ENCODE results near the gene DUSP2. TPM values are rescaled to one million over a fixed set of nuclear protein-coding genes. Genes with fewer than 3 reads are reported as not detected.

DUSP2 gene
- total RNA-seq, 1 donor from 2014 or later, result 25.7 TPM

DNA sequence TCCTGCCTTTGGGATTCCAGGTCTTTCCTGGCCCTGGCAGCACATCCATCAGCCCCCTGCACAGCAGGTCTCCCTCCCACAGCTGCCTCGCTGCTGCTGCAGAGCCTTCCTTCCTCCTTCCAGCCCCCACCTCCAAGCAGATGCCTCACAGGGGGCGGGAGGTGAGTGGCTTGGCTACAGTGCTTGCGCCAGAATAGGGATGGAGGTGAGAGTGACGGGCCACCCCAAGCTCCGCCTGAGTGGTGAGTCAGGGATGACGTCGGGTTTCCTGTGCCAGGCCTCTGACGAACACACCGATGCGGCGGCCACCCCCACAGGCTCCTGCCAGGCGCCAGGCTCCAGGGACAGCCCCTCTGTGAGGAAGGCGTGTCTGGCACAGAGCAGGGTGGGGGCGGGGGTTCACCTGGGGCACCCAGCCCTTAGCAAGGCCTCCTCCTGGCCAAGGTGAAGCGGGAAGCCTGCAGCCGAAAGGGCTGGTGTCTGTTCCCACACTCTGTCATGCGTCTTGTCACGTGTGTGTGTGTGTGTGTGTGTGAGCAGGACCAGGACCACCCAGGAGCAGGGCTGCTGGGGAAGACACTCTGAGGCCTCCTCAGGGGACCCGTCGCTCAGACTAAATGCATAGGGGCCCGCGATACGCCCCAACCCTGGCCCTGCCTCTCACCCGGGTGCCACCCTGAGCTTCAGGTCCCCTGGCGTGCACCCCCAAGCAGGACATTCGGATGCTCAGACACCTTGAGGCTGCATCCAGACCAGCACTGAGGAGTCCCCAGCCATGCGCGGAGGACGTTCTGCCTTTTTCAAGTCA, 3.4 kb upstream of the DUSP2 start:
- intact Hi-C loops (cut with micrococcal nuclease), result loop anchor here (1.0 to 10.0 kb wide), 4 partner anchors 8 to 339 kb away; partner anchors contain the start of gene ITPRIPL1

GRCh38 chr2:96147593-96148201, 2.5 kb upstream of the DUSP2 start:
- intact Hi-C loops (cut with micrococcal nuclease), result loop anchor here (1.0 to 10.0 kb wide), 4 partner anchors 9 to 340 kb away; partner anchors contain the start of gene ITPRIPL1

- intact Hi-C loops (cut with micrococcal nuclease), result loop anchor here (1.0 to 10.0 kb wide), 4 partner anchors 30 to 340 kb away; partner anchors contain the start of gene ITPRIPL1
Measured at GRCh38 chr2:96146881-96147592, 1.8 kb upstream of the DUSP2 start.

DNA sequence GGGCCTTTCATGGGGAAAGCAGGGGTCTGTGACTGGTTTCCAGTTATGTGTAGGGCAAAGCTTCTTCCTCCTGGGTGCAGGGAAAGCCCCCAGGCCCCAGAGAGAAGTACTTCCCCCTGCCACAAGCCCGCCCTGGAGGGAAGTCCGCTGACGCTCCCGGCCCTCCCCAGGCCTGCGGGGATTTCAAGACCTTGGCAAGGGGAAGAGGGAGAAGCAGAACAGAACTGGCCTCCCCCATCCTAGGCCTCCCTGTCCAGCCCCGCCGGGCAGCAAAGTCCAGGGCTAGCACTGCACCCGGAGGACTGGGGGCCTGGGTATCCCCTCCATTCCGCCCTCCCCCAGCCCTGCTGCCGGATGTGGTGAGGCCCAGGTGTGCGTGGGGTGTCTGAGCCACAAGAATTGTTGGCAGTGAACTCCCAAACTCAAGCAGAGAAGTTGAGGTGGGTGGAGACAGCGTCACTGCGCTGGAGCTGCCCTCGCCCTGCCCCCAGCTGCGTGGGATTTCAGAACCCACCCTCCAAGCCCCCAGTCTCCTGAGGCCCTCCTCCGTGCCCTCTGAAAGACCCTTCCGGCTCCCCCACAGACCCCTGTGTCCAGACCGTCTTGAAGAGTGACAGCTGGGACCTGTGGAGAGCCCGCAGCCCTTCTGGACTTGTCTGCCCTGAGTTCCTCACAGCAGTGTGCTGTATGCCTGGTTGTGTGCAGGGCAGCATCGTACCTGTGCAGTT, 1.1 kb upstream of the DUSP2 start:
- intact Hi-C loops (cut with micrococcal nuclease), result loop anchor here (1.0 to 10.0 kb wide), 4 partner anchors 29 to 341 kb away; partner anchors contain the start of gene ITPRIPL1

DNA sequence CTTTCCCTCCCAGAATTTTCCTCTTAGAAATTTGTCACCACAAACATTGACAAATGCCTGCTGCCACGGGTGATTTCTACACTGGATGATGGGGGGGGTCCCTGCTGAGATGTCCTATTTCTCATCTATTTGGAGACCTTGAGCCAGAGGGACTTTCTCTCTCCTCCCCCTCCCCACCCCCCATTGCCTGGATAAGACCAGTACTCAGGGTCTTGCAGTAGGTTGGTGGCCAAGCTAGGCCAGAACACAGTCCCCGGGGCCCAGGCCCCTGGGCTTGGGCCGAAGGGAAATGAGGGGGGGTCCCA, 560 bp upstream of the DUSP2 start:
- intact Hi-C loops (cut with micrococcal nuclease), result loop anchor here (1.0 to 10.0 kb wide), 8 partner anchors 19 to 392 kb away; partner anchors contain the start of genes CIAO1, ITPRIPL1 and STARD7

DNA sequence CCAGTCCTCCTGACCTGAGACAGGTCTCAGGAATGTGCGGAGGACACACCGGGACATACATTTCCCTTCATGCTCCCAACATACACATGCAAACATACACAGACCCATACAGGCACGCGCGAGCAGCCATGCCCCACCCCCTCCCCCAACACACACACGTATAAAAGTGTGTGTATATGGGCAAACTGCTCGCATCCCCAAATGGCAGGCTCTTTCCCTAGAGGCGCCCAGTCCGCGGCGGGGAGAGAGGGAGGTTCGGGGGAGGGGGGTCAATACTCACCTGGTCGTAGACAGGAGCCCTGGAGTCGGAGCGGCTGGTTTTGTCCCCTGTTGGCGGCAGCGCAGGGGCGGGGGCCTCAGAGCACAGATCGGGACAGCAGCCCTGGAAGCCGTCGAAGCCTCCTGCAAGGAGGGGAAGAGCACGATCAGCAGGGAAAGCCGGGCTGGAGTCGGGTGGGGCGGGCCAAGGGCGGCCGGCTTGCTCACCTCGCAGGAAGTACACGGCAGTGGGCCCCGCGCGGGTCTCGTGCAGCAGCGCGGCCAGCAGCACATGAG, 682 bp downstream of the DUSP2 start:
- intact Hi-C loops (cut with micrococcal nuclease), result loop anchor here (1.0 to 10.0 kb wide), 7 partner anchors 20 to 393 kb away; partner anchors contain the start of genes CIAO1, ITPRIPL1 and STARD7

DNA sequence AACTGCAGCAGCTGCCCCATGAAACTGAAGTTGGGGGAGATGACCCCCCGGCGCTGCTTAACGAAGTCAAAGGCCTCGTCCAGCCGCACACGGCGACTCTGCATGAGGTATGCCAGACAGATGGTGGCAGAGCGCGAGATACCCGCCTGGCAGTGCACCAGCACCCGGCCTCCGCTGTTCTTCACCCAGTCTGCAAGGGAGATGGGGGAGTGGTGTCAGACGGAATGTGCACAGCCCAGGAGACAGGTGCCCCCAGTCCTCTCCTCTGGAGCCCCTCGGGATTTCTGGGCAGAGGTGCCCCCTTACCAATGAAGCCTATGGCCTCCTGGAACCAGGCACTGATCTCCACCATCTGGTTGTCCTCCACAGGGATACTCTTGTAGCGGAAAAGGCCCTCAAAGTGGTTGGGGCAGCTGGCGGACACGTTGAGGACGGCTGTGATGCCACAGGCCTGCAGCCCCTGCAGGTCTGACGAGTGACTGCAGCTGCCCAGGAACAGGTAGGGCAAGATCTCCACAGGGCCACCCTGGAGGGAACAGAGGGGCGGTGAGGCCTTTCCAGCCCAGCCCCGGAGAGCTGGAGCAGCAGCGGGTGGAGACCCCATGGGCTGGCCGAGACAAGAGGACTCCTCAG, 1.3 kb downstream of the DUSP2 start:
- intact Hi-C loops (cut with micrococcal nuclease), result loop anchor here (10.0 kb wide), 1 partner anchor 181 kb away; the partner anchor contains the start of gene ITPRIPL1

GRCh38 chr2:96143231-96143847, 1.9 kb downstream of the DUSP2 start:
- intact Hi-C loops (cut with micrococcal nuclease), result loop anchor here (10.0 kb wide), 1 partner anchor 181 kb away; the partner anchor contains the start of gene ITPRIPL1

- intact Hi-C loops (cut with micrococcal nuclease), result loop anchor here (10.0 kb wide), 1 partner anchor 182 kb away; the partner anchor contains the start of gene ITPRIPL1
Measured at GRCh38 chr2:96142217-96143113, 2.8 kb downstream of the DUSP2 start.

DNA sequence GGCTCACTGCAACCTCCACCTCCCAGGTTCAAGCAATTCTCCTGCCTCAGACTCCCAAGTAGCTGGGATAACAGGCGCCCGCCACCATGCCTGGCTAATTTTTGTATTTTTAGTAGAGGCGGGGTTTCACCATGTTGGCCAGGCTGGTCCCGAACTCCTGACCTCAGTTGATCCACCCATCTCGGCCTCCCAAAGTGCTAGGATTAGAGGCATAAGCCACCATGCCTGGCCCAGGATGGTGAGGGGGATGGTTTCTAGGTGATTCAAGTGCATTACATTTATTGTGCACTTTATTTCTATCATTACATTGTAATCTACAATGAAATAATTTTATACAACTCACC, 3.6 kb downstream of the DUSP2 start:
- intact Hi-C loops (cut with micrococcal nuclease), result loop anchor here (10.0 kb wide), 1 partner anchor 183 kb away; the partner anchor contains the start of gene ITPRIPL1

DNA sequence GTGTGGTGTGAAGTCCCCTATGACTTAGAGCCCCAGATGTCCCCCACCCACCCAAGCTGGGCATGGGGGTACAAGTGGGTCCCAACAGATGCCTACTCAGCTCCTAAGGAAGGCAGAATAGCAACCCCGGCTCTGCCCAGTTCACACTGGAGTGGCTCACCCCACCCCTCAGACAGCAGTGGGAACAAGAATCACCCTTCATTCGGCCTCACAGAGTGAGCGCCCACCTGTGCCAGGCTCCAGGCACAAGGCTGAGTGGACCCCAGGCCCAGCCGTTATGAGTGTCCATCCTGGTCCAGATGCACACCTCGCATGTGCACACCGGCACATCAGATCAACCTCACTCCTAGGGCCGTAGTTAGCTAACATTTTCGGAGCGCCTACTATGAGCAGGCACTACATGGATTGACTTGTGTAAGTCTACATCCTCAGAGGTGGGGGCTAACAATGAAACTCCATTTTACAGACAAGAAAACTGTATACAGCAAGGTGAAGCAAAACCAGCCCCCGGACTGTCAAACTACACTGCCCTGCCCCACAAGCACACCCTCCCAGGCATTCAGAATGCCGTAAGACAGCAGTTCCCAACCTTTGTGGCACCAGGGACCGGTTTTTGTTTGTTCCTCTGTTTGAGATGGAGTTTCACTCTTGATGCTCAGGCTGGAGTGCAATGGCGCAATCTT, 4.2 kb downstream of the DUSP2 start:
- intact Hi-C loops (cut with micrococcal nuclease), result loop anchor here (10.0 kb wide), 1 partner anchor 184 kb away; the partner anchor contains the start of gene ITPRIPL1

GRCh38 chr2:96139181-96139758, 6.0 kb downstream of the DUSP2 start:
- intact Hi-C loops (cut with micrococcal nuclease), result no loop called here

DNA sequence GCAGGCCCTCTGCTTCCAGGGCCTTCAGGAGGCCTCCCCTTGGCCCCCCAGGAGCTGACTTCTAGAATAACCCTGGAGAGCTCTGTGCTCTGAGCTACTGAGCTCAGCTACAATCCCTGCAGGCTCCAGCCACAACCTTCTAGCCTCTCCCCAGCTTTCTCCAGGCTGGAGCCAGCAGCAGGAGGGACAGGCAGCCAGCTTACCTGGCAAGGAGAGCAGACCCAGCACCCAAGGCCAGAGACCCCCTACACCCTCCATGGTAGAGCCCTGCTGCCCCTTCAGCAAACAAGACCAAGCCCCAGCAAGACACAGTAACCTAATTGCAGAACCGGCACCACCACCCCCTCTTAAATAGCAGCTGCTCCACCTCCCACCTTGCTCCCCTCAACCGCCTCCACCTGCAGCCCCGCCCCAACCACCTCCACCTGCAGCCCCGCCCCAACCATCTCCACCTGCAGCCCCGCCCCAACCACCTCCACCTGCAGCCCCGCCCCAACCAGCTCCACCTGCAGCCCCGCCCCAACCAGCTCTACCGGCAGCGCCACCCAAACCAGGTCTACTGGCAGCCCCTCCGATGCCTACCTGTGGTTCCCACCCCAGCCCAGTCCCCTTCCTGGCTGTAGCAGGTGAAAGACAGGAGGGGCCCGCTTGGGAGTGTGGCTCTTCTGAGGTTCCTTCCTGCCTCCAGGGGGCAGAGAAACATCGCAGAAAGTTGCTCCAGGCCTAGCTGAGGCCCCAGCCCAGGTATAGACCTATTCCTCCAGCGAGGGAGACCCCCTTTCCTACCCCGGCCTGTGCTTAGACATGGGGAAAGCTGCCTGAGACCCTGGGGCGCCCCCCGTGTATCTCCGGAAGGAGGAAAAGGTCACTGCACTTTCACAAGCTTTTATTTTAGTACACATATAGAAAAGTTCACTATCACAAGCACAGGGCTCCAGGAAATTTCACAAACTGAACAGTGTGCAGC, 6.8 kb downstream of the DUSP2 start, which contains the start of gene ASTL:
Gene ASTL (minus strand): TSS at position 324 of the 967 bp plus-strand sequence. CDS start 66 bp downstream, at position 258.
- intact Hi-C loops (cut with micrococcal nuclease), result loop anchor here (1.0 kb wide), 1 partner anchor 36 kb away; no protein-coding TSS in a partner anchor

DNA sequence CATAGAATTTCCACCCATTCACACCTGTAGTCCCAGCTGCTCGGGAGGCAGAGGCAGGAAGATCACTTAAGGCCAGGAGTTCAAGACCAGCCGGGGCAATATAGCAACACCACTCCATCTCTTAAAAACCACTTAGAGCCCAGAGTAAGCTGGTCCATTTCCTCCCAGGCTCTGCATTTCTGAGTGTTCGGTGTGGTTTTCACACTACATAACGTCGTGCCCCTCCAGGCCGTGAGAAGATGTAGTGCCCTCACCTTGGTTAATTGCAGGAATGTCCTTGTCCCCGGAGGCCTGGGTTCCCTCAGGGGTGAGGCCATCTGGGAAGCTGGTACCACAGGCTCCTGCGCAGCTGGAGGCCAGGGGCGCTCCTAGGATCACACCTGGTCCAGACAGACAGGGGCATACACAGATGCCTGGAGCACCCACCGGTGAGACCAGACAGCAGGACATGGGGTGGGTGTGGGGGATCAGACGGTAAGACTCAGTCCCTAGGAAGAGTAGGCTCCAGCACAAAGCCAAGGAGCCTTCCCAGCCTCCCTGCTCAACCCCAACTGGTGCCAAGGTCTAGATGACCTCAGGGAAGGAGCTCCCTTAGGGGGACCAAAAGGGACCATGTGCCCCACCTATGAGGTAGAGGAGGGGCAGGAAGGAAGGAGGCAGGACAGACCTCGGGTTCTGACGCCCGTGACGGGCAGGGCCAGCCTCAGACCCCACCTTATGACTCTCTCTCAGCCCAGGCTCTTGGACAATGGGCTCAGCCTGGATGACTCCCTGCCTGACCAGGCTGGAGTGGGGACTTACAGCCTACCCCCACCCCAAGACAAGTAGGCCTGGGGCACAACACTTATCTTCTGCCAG, 7.7 kb downstream of the DUSP2 start:
- intact Hi-C loops (cut with micrococcal nuclease), result loop anchor here (1.0 kb wide), 1 partner anchor 37 kb away; no protein-coding TSS in a partner anchor

GRCh38 chr2:96136129-96136720, 9.0 kb downstream of the DUSP2 start:
- intact Hi-C loops (cut with micrococcal nuclease), result no loop called here
